Forelimb muscle (tissue), 1 donor: ENCODE results near the gene TMCC1. TPM values are rescaled to one million over a fixed set of nuclear protein-coding genes. Genes with fewer than 3 reads are reported as not detected.
"Not testable (repeated sequence)": the region's sequence is repeated elsewhere in the genome, so short reads cannot be mapped to it uniquely, and the experiment has no call there.

Experiments
- DNase-seq: peaks from one replicate; pipeline ENCODE4 v3.0.0-alpha.2; 2013; ENCODE audit warnings: low read depth
- polyA plus RNA-seq: library from polyadenylated mRNA; unstranded; fragments of 120-200 nt; gene quantifications from one replicate; pipeline ENCODE4 v1.2.1, GENCODE V29; 2013; ENCODE audit not compliant: insufficient read length

Gene TMCC1
- 40.2 TPM for polyA plus RNA-seq

GRCh38 chr3:129893581-129894070 lies at the start of gene TMCC1:
TMCC1 (minus strand) TSS chr3:129893711.
- DNase-seq = no peak

- DNase-seq = no peak
Observed at GRCh38 chr3:129943020-129943419, 49.5 kb upstream of the TMCC1 start.

GRCh38 chr3:129942296-129942695 lies 48.8 kb upstream of the TMCC1 start:
- no peak for DNase-seq

GRCh38 chr3:129940086-129940485 lies 46.6 kb upstream of the TMCC1 start:
- DNase-seq = no peak

- DNase-seq = no peak
Observed at GRCh38 chr3:129938140-129938930, 44.8 kb upstream of the TMCC1 start.

- no peak for DNase-seq
Observed at GRCh38 chr3:129937717-129938116, 44.2 kb upstream of the TMCC1 start.

- peak; percentile 8 for DNase-seq
Observed at GRCh38 chr3:129936757-129937156, 43.2 kb upstream of the TMCC1 start.

GRCh38 chr3:129934234-129935123 lies 41.0 kb upstream of the TMCC1 start:
- DNase-seq = no peak

GRCh38 chr3:129933471-129933870 lies 40.0 kb upstream of the TMCC1 start:
- no peak for DNase-seq

- DNase-seq = no peak
Observed at GRCh38 chr3:129929383-129929782, 35.9 kb upstream of the TMCC1 start.

- no peak for DNase-seq
Observed at GRCh38 chr3:129927072-129927471, 33.6 kb upstream of the TMCC1 start.

- DNase-seq = no peak
Observed at GRCh38 chr3:129919806-129920205, 26.3 kb upstream of the TMCC1 start.

GRCh38 chr3:129919357-129919756 lies 25.8 kb upstream of the TMCC1 start:
- no peak for DNase-seq

GRCh38 chr3:129918461-129918860 lies 24.9 kb upstream of the TMCC1 start:
- DNase-seq = no peak

- DNase-seq = no peak
Observed at GRCh38 chr3:129917423-129918007, 24.0 kb upstream of the TMCC1 start.

GRCh38 chr3:129913618-129914017 lies 20.1 kb upstream of the TMCC1 start:
- DNase-seq = no peak

GRCh38 chr3:129911261-129911861 lies 17.9 kb upstream of the TMCC1 start:
- no peak for DNase-seq

- not testable (repeated sequence) for DNase-seq
Observed at GRCh38 chr3:129909235-129909634, 15.7 kb upstream of the TMCC1 start.

- DNase-seq = no peak
Observed at GRCh38 chr3:129908417-129908816, 14.9 kb upstream of the TMCC1 start.

- DNase-seq = not testable (repeated sequence)
Observed at GRCh38 chr3:129901272-129901671, 7.8 kb upstream of the TMCC1 start.

GRCh38 chr3:129897026-129897425 lies 3.5 kb upstream of the TMCC1 start:
- DNase-seq = no peak
